HCT116 (cell line): ENCODE data around the gene SPRR5. TPM values are rescaled to one million over a fixed set of nuclear protein-coding genes. Genes with fewer than 3 reads are reported as not detected.

ENCODE experiments used
- ATAC-seq: fragments of 200-7000 bp; cut with Tn5 transposase; 2 replicates; pipeline ENCODE4 v1.9.1; 2020; ENCODE audit warnings: mild to moderate bottlenecking, moderate library complexity
- BruUV-seq: library from RNA; stranded (reverse); fragments of 400-500 nt; replicated peaks from 2 replicates; lab custom pipeline; 2021; lab: Mats Ljungman, UMichigan
- CTCF ChIA-PET: fragments of 300-600 bp; sonication (Branson Sonifier 250); formaldehyde crosslinking; loops from one replicate; lab custom pipeline; 2021; ENCODE audit warnings: antibody characterized with exemption; lab: Charles Lee
- POLR2A ChIA-PET: fragments of 300-600, 350-600 bp; sonication (Branson Sonifier 250); formaldehyde crosslinking; loops from one replicate; lab custom pipeline; 2021; ENCODE audit warnings: antibody characterized with exemption; lab: Charles Lee
- RAD21 ChIA-PET, 2 experiments: fragments of 300-600 bp; sonication (Branson Sonifier 250); formaldehyde crosslinking; loops; one replicate each; lab custom pipeline; 2023; ENCODE audit warnings: low total read pairs in 2 of 2; ENCODE audit not compliant: uncharacterized antibody in 2 of 2, unreplicated experiment in 2 of 2, low non-redundant PET in 1 of 2; lab: Charles Lee
- DNase-seq: peaks from one replicate; pipeline ENCODE4 v3.0.0-alpha.2; 2010; ENCODE audit warnings: low read depth, low spot score
- H2AFZ ChIP-seq: fragments of 200-600 bp; shearing (Covaris generic), sonication (generic); 2 replicates; pipeline ENCODE4 v1.6.1; 2017; ENCODE audit warnings: low read depth, mixed run types, mixed read lengths, antibody characterized with exemption, low read length; ENCODE audit not compliant: poor library complexity, severe bottlenecking
- H3K27ac ChIP-seq: 2 replicates; pipeline ENCODE4 v1.5.1; 2012; ENCODE audit warnings: low read depth, low read length
- H3K27me3 ChIP-seq: fragments of 200-600 bp; sonication (generic); 2 replicates; pipeline ENCODE4 v1.6.1; 2016; ENCODE audit warnings: mixed run types, low read length, mixed read lengths; ENCODE audit not compliant: insufficient read depth
- H3K36me3 ChIP-seq, 2 experiments: fragments of 200-500 bp in 1 of 2; fragments of 200-600 bp in 1 of 2; sonication (Bioruptor generic) in 1 of 2; sonication (generic) in 1 of 2; 2 replicates each; pipeline versions ENCODE4 v1.5.1 to v1.6.1; 2014 to 2016; ENCODE audit warnings: low read length in 2 of 2, inconsistent platforms in 1 of 2, mixed read lengths in 1 of 2, mixed run types in 1 of 2; ENCODE audit not compliant: insufficient read depth in 2 of 2, control insufficient read depth in 1 of 2
- H3K4me1 ChIP-seq, 2 experiments: fragments of 200-600 bp in 1 of 2; sonication (generic) in 1 of 2; 2 replicates each; pipeline versions ENCODE4 v1.5.1 to v1.6.1; 2012 to 2017; ENCODE audit warnings: low read length in 2 of 2, inconsistent platforms in 1 of 2, mild to moderate bottlenecking in 1 of 2, mixed read lengths in 1 of 2, mixed run types in 1 of 2, moderate library complexity in 1 of 2; ENCODE audit not compliant: insufficient read depth in 2 of 2, control insufficient read depth in 1 of 2
- H3K4me2 ChIP-seq: fragments of 200-600 bp; sonication (generic); 2 replicates; pipeline ENCODE4 v1.6.1; 2017; ENCODE audit warnings: mixed run types, low read length, mixed read lengths
- H3K4me3 ChIP-seq, 2 experiments: fragments of 200-600 bp in 1 of 2; sonication (generic) in 1 of 2; replicated peaks in 1 of 2; 2 replicates each; pipeline ENCODE4 v1.5.1; 2011 to 2016; ENCODE audit warnings: low read length in 2 of 2, control low read depth in 1 of 2, low read depth in 1 of 2, mild to moderate bottlenecking in 1 of 2, mixed read lengths in 1 of 2, mixed run types in 1 of 2
- H3K79me2 ChIP-seq: fragments of 200-600 bp; sonication (generic); 2 replicates; pipeline ENCODE4 v1.6.1; 2017; ENCODE audit warnings: mild to moderate bottlenecking, mixed run types, low read length, moderate library complexity, mixed read lengths; ENCODE audit not compliant: insufficient read depth
- H3K9ac ChIP-seq: fragments of 200-600 bp; sonication (generic); 2 replicates; pipeline ENCODE4 v1.6.1; 2016; ENCODE audit warnings: low read length, mixed read lengths
- H3K9me2 ChIP-seq: fragments of 200-600 bp; sonication (generic), shearing (Covaris generic); 2 replicates; pipeline ENCODE4 v1.6.1; 2017; ENCODE audit warnings: mixed run types, mild to moderate bottlenecking, moderate library complexity; ENCODE audit not compliant: insufficient read depth
- H3K9me3 ChIP-seq, 2 experiments: fragments of 200-500 bp in 1 of 2; fragments of 200-600 bp in 1 of 2; sonication (Bioruptor generic) in 1 of 2; sonication (generic) in 1 of 2; 2 replicates each; pipeline ENCODE4 v1.6.1; 2014 to 2017; ENCODE audit warnings: low read length in 2 of 2, mixed read lengths in 2 of 2, inconsistent platforms in 1 of 2, low read depth in 1 of 2, mild to moderate bottlenecking in 1 of 2, mixed run types in 1 of 2, moderate library complexity in 1 of 2; ENCODE audit not compliant: control insufficient read depth in 1 of 2, insufficient read depth in 1 of 2
- H4K20me1 ChIP-seq: fragments of 200-600 bp; sonication (generic), shearing (Covaris generic); 2 replicates; pipeline ENCODE4 v1.6.1; 2017; ENCODE audit warnings: mixed run types, mild to moderate bottlenecking, moderate library complexity; ENCODE audit not compliant: insufficient read depth
- CBX3 ChIP-seq: IDR thresholded peaks from 2 replicates; pipeline ENCODE4 v1.6.1; 2012; ENCODE audit warnings: low read depth
- CEBPB ChIP-seq: IDR thresholded peaks from 2 replicates; pipeline ENCODE4 v1.6.1; 2012; ENCODE audit warnings: low read depth
- CTCF ChIP-seq, 3 experiments: fragments of 200-600 bp in 1 of 3; sonication (generic) in 1 of 3; IDR thresholded peaks in 2 of 3; conservative IDR thresholded peaks in 1 of 3; 2 replicates each; pipeline ENCODE4 v1.5.1; 2012 to 2017; ENCODE audit warnings: low read depth in 2 of 3, low read length in 2 of 3, antibody characterized with exemption in 1 of 3, borderline replicate concordance in 1 of 3, control low read depth in 1 of 3, mild to moderate bottlenecking in 1 of 3, mixed read lengths in 1 of 3, mixed run types in 1 of 3, moderate library complexity in 1 of 3; ENCODE audit not compliant: insufficient read depth in 1 of 3
- EGR1 ChIP-seq: IDR thresholded peaks from 2 replicates; pipeline ENCODE4 v1.6.1; 2012; ENCODE audit warnings: low read depth
- ELF1 ChIP-seq: IDR thresholded peaks from 2 replicates; pipeline ENCODE4 v1.6.1; 2012; ENCODE audit warnings: low read depth, borderline replicate concordance
- EZH2 ChIP-seq: fragments of 200-600 bp; sonication (generic); IDR thresholded peaks from 2 replicates; pipeline ENCODE4 v1.6.1; 2017; ENCODE audit warnings: antibody characterized with exemption, mixed run types
- EZH2phosphoT487 ChIP-seq: fragments of 200-600 bp; IDR thresholded peaks from 2 replicates; pipeline ENCODE4 v1.6.1; 2018; ENCODE audit warnings: antibody characterized with exemption, borderline replicate concordance
- FOSL1 ChIP-seq: IDR thresholded peaks from 2 replicates; pipeline ENCODE4 v1.6.1; 2012; ENCODE audit warnings: low read depth
- MAX ChIP-seq: IDR thresholded peaks from 2 replicates; pipeline ENCODE4 v1.6.1; 2012
- POLR2AphosphoS5 ChIP-seq: IDR thresholded peaks from 2 replicates; pipeline ENCODE4 v1.6.1; 2011; ENCODE audit warnings: mild to moderate bottlenecking, low read depth, low read length, moderate library complexity
- RAD21 ChIP-seq: IDR thresholded peaks from 2 replicates; pipeline ENCODE4 v1.6.1; 2012; ENCODE audit warnings: low read depth, mild to moderate bottlenecking
- SIN3A ChIP-seq: IDR thresholded peaks from 2 replicates; pipeline ENCODE4 v1.6.1; 2012; ENCODE audit warnings: low read depth
- SP1 ChIP-seq: IDR thresholded peaks from 2 replicates; pipeline ENCODE4 v1.6.1; 2012; ENCODE audit warnings: low read depth
- YY1 ChIP-seq: IDR thresholded peaks from 2 replicates; pipeline ENCODE4 v1.6.1; 2011; ENCODE audit warnings: low read length, low read depth, moderate library complexity, mild to moderate bottlenecking; ENCODE audit not compliant: insufficient replicate concordance; ENCODE audit errors: extremely low read depth
- ZBTB33 ChIP-seq: IDR thresholded peaks from 2 replicates; pipeline ENCODE4 v1.6.1; 2011; ENCODE audit warnings: mild to moderate bottlenecking, low read length, moderate library complexity; ENCODE audit not compliant: insufficient replicate concordance; ENCODE audit errors: extremely low read depth
- ZFX ChIP-seq: fragments of 450-650 bp; IDR thresholded peaks from 2 replicates; pipeline ENCODE4 v1.6.1; 2017
- ZNF274 ChIP-seq: fragments of 200-500 bp; sonication (Bioruptor generic); IDR thresholded peaks from 2 replicates; pipeline ENCODE4 v1.6.1; 2014; ENCODE audit warnings: mild to moderate bottlenecking, low read depth, low read length, inconsistent platforms
- intact Hi-C: fragments of 100-400 bp; cut with micrococcal nuclease; formaldehyde crosslinking; loops from 2 replicates; pipeline ENCODE4 v1.10.0; 2022
- total RNA-seq: library from RNA; stranded (reverse); gene quantifications from one replicate; pipeline ENCODE4 v1.2.1, GENCODE V29; 2021; ENCODE audit not compliant: unreplicated experiment

The SPRR5 gene
- total RNA-seq, 1 experiment from 2014 or later: not detected

GRCh38 chr1:152933196-152933595 is 13.8 kb upstream of the SPRR5 start:
- Histone ChIP-seq H3K9ac (no peak overlapping the region), H3K4me2 (no peak overlapping the region), H3K9me3 (no peaks in the 10 kb centered on the region), H3K79me2 (no peaks in the 10 kb centered on the region), H3K4me1 (no peaks in the 10 kb centered on the region), H4K20me1 (no peaks in the 10 kb centered on the region), H3K27me3 (peaks cover 20% of the 10 kb centered on the region), H3K27ac (no peak overlapping the region), H3K9me2 (no peaks in the 10 kb centered on the region), H3K4me3 (no peak overlapping the region), H3K36me3 (no peaks in the 10 kb centered on the region), H2AFZ (no peak overlapping the region)
- intact Hi-C loops: no loop called here
- ATAC-seq (no peak), DNase-seq (no peak)
- no peak for TF ChIP-seq CTCF (IDR thresholded peaks at IDR 0.05 in 2 of 3, conservative IDR thresholded peaks at IDR 0.05 in 1 of 3; ENCODE audit: borderline replicate concordance in 1 of 3, insufficient read depth in 1 of 3, low read depth in 2 of 3, low read length in 2 of 3)
- no peak for TF ChIP-seq FOSL1
- no peak for TF ChIP-seq ZNF274
- TF ChIP-seq ELF1: no peak
- no peak for TF ChIP-seq POLR2AphosphoS5
- no peak for TF ChIP-seq EGR1
- TF ChIP-seq RAD21: no peak
- no peak for TF ChIP-seq YY1
- TF ChIP-seq SP1: no peak
- TF ChIP-seq ZBTB33: no peak
- no peak for TF ChIP-seq EZH2phosphoT487
- no peak for TF ChIP-seq EZH2
- no peak for TF ChIP-seq SIN3A
- no peak for TF ChIP-seq ZFX
- TF ChIP-seq MAX: no peak
- TF ChIP-seq CEBPB: no peak
- TF ChIP-seq CBX3: no peak
- POLR2A ChIA-PET: no interaction called here
- CTCF ChIA-PET: no interaction called here
- RAD21 ChIA-PET: no interaction called here
- BruUV-seq: no TSS peak
